ENCODE data around the gene PCDHGC3.
A peak's percentile ranks its signal among the peaks of the same experiment; 100 is the strongest.

The PCDHGC3 gene

GRCh38 chr5:141492168-141492885 lies 16.6 kb downstream of the PCDHGC3 start:
- peak; percentile 68 for ATAC-seq
- Mint-ChIP-seq H3K4me1 (peaks cover 14% of the 10 kb centered on the region), H3K27ac (peak overlapping the region; percentile 65), H3K27me3 (peaks cover 66% of the 10 kb centered on the region), H3K4me3 (peak overlapping the region; percentile 86), H3K36me3 (no peaks in the 10 kb centered on the region), H3K9me3 (no peaks in the 10 kb centered on the region)

- H3K9me3 Mint-ChIP-seq, result no peaks in the 10 kb centered on the region
- no peak overlapping the region for H3K27ac Mint-ChIP-seq
- H3K36me3 Mint-ChIP-seq, result no peaks in the 10 kb centered on the region
- ATAC-seq, result no peak
- peaks cover 57% of the 10 kb centered on the region for H3K27me3 Mint-ChIP-seq
- H3K4me3 Mint-ChIP-seq, result no peak overlapping the region
- H3K4me1 Mint-ChIP-seq, result peaks cover 14% of the 10 kb centered on the region
Measured at GRCh38 chr5:141493500-141494422, 18.0 kb downstream of the PCDHGC3 start.

- H3K9me3 Mint-ChIP-seq, result no peaks in the 10 kb centered on the region
- no peak overlapping the region for H3K27ac Mint-ChIP-seq
- ATAC-seq, result no peak
- H3K27me3 Mint-ChIP-seq, result peaks cover 46% of the 10 kb centered on the region
- no peaks in the 10 kb centered on the region for H3K36me3 Mint-ChIP-seq
- H3K4me3 Mint-ChIP-seq, result no peak overlapping the region
- H3K4me1 Mint-ChIP-seq, result peaks cover 14% of the 10 kb centered on the region
Measured at GRCh38 chr5:141494761-141495452, 19.1 kb downstream of the PCDHGC3 start.

- peaks cover 41% of the 10 kb centered on the region for H3K27me3 Mint-ChIP-seq
- ATAC-seq, result no peak
- no peaks in the 10 kb centered on the region for H3K36me3 Mint-ChIP-seq
- H3K4me3 Mint-ChIP-seq, result no peak overlapping the region
- H3K4me1 Mint-ChIP-seq, result peaks cover 14% of the 10 kb centered on the region
- no peaks in the 10 kb centered on the region for H3K9me3 Mint-ChIP-seq
- H3K27ac Mint-ChIP-seq, result no peak overlapping the region
Measured at GRCh38 chr5:141495453-141495811, 19.7 kb downstream of the PCDHGC3 start.

- Mint-ChIP-seq H3K4me3 (no peak overlapping the region), H3K27ac (no peak overlapping the region), H3K9me3 (no peaks in the 10 kb centered on the region), H3K4me1 (peaks cover 10% of the 10 kb centered on the region), H3K27me3 (peaks cover 35% of the 10 kb centered on the region), H3K36me3 (no peaks in the 10 kb centered on the region)
- ATAC-seq, result no peak
Measured at GRCh38 chr5:141496038-141496437, 20.3 kb downstream of the PCDHGC3 start.

GRCh38 chr5:141501761-141502160 lies 26.0 kb downstream of the PCDHGC3 start:
- no peak overlapping the region for H3K27ac Mint-ChIP-seq
- H3K4me1 Mint-ChIP-seq, result peaks cover 17% of the 10 kb centered on the region
- ATAC-seq, result no peak
- no peaks in the 10 kb centered on the region for H3K9me3 Mint-ChIP-seq
- no peaks in the 10 kb centered on the region for H3K27me3 Mint-ChIP-seq
- no peaks in the 10 kb centered on the region for H3K36me3 Mint-ChIP-seq
- no peak overlapping the region for H3K4me3 Mint-ChIP-seq

GRCh38 chr5:141503681-141504080 lies 27.9 kb downstream of the PCDHGC3 start:
- H3K27ac Mint-ChIP-seq, result no peak overlapping the region
- peaks cover 37% of the 10 kb centered on the region for H3K4me1 Mint-ChIP-seq
- no peak overlapping the region for H3K4me3 Mint-ChIP-seq
- H3K36me3 Mint-ChIP-seq, result no peaks in the 10 kb centered on the region
- H3K27me3 Mint-ChIP-seq, result no peaks in the 10 kb centered on the region
- ATAC-seq, result no peak
- H3K9me3 Mint-ChIP-seq, result no peaks in the 10 kb centered on the region

GRCh38 chr5:141504216-141504615 lies 28.4 kb downstream of the PCDHGC3 start:
- no peak for ATAC-seq
- Mint-ChIP-seq H3K4me1 (peaks cover 42% of the 10 kb centered on the region), H3K4me3 (no peak overlapping the region), H3K27me3 (no peaks in the 10 kb centered on the region), H3K36me3 (no peaks in the 10 kb centered on the region), H3K9me3 (no peaks in the 10 kb centered on the region), H3K27ac (no peak overlapping the region)

- no peak overlapping the region for H3K4me3 Mint-ChIP-seq
- H3K9me3 Mint-ChIP-seq, result peaks cover 3% of the 10 kb centered on the region
- peaks cover 65% of the 10 kb centered on the region for H3K4me1 Mint-ChIP-seq
- H3K27ac Mint-ChIP-seq, result peak overlapping the region; percentile 44
- ATAC-seq, result no peak
- no peaks in the 10 kb centered on the region for H3K36me3 Mint-ChIP-seq
- no peaks in the 10 kb centered on the region for H3K27me3 Mint-ChIP-seq
Measured at GRCh38 chr5:141506381-141507155, 30.8 kb downstream of the PCDHGC3 start.

- Mint-ChIP-seq H3K4me3 (no peak overlapping the region), H3K27me3 (no peaks in the 10 kb centered on the region), H3K36me3 (no peaks in the 10 kb centered on the region), H3K9me3 (peaks cover 5% of the 10 kb centered on the region), H3K27ac (peak overlapping the region; percentile 44), H3K4me1 (peaks cover 75% of the 10 kb centered on the region)
- ATAC-seq, result peak; percentile 13
Measured at GRCh38 chr5:141507387-141508091, 31.8 kb downstream of the PCDHGC3 start.

- H3K9me3 Mint-ChIP-seq, result peaks cover 5% of the 10 kb centered on the region
- peak overlapping the region; percentile 52 for H3K27ac Mint-ChIP-seq
Measured at GRCh38 chr5:141508440-141508797, 32.7 kb downstream of the PCDHGC3 start.

GRCh38 chr5:141508798-141509611 lies 33.2 kb downstream of the PCDHGC3 start:
- peaks cover 4% of the 10 kb centered on the region for H3K36me3 Mint-ChIP-seq
- H3K27me3 Mint-ChIP-seq, result no peaks in the 10 kb centered on the region
- H3K27ac Mint-ChIP-seq, result peak overlapping the region; percentile 52
- H3K4me3 Mint-ChIP-seq, result peak overlapping the region; percentile 67
- peaks cover 84% of the 10 kb centered on the region for H3K4me1 Mint-ChIP-seq
- peaks cover 5% of the 10 kb centered on the region for H3K9me3 Mint-ChIP-seq
- ATAC-seq, result no peak

More at GRCh38 chr5:141508440-141508797, 32.7 kb downstream of the PCDHGC3 start:
- ATAC-seq, result no peak
- Mint-ChIP-seq H3K4me1 (peaks cover 84% of the 10 kb centered on the region), H3K36me3 (no peaks in the 10 kb centered on the region), H3K27me3 (no peaks in the 10 kb centered on the region), H3K4me3 (no peak overlapping the region)

- Mint-ChIP-seq H3K4me3 (no peak overlapping the region), H3K36me3 (peaks cover 12% of the 10 kb centered on the region), H3K27me3 (no peaks in the 10 kb centered on the region), H3K9me3 (peaks cover 5% of the 10 kb centered on the region), H3K4me1 (peaks cover 83% of the 10 kb centered on the region), H3K27ac (peak overlapping the region; percentile 52)
- no peak for ATAC-seq
Measured at GRCh38 chr5:141510160-141510559, 34.4 kb downstream of the PCDHGC3 start.

All from stimulated activated memory B cell treated with anti-CD40 and anti-IgM and Interleukin-4, amounts not matched to agents 10 μg/mL and 1 μg/mL and 100 μg/mL, for 72 hours (primary cell).